T-helper 2 cell treated with Interferon-gamma antibody and Interleukin-4, amounts not matched to agents 5 μg/mL and 100 μg/mL, for 36 hours (primary cell): Measurements from ENCODE around the gene GDNF.

Experiments
- DNase-seq: peaks from one replicate; pipeline ENCODE4 v3.0.0; 2021; ENCODE audit warnings: low spot score
- H3K27ac Mint-ChIP-seq: one replicate; pipeline ENCODE4 v1.8.0; 2021; ENCODE audit warnings: mild to moderate bottlenecking, mixed read lengths
- H3K27me3 Mint-ChIP-seq: one replicate; pipeline ENCODE4 v1.8.0; 2021; ENCODE audit warnings: low read depth, mixed read lengths
- H3K36me3 Mint-ChIP-seq: one replicate; pipeline ENCODE4 v1.8.0; 2021; ENCODE audit warnings: low read depth, mixed read lengths
- H3K4me1 Mint-ChIP-seq: one replicate; pipeline ENCODE4 v1.8.0; 2021; ENCODE audit warnings: low read depth, mixed read lengths
- H3K4me3 Mint-ChIP-seq: one replicate; pipeline ENCODE4 v1.8.0; 2022; ENCODE audit warnings: mild to moderate bottlenecking, moderate library complexity, mixed read lengths
- H3K9me3 Mint-ChIP-seq: one replicate; pipeline ENCODE4 v1.8.0; 2021; ENCODE audit warnings: mixed read lengths

GDNF gene

DNA sequence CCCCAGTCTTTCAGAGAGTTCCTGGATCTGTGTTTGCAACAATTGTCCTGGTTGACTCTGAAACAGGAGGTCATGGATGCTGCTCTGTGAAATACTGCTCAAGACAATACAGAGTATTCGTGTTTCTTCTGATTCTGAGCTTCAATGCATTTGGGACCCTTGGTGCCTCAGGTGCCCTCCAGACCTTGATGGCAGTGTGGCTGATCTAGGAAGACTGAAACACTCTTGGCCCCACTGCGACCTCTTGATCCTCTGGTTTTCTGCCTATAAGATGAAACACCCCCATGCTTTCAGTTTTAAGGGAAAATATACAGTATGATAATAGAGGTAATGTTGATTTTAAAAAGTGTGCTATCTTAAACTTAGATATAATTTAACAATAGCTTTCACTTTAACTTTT lies 67.6 kb downstream of the GDNF start:
- Mint-ChIP-seq H3K27me3 (peaks cover 4% of the 10 kb centered on the region), H3K36me3 (no peaks in the 10 kb centered on the region), H3K4me3 (no peak overlapping the region), H3K4me1 (no peaks in the 10 kb centered on the region), H3K27ac (no peak overlapping the region), H3K9me3 (peaks cover 9% of the 10 kb centered on the region)
- DNase-seq: no peak

DNA sequence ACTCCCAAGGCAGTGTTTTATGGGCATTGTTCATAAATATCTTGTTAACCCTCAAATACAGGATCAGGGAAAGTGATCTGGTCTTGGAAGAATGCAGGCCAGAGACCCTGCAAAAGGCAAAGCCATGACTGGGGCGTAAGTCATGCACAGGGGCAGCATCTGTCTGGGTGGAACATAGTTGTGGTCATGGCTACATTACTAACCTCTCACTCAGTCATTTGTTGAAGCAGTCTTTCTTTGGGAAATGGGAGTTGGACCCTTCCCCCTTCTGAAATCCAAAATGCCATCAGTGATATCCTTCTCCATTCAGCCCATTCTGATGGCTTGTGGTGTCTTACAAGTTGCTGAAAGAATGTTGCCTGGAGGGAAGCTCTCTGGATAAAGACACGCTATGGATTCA lies 68.1 kb downstream of the GDNF start:
- no peak for DNase-seq
- Mint-ChIP-seq H3K36me3 (no peaks in the 10 kb centered on the region), H3K4me3 (no peak overlapping the region), H3K4me1 (no peaks in the 10 kb centered on the region), H3K27me3 (peaks cover 4% of the 10 kb centered on the region), H3K27ac (no peak overlapping the region), H3K9me3 (peaks cover 9% of the 10 kb centered on the region)

DNA sequence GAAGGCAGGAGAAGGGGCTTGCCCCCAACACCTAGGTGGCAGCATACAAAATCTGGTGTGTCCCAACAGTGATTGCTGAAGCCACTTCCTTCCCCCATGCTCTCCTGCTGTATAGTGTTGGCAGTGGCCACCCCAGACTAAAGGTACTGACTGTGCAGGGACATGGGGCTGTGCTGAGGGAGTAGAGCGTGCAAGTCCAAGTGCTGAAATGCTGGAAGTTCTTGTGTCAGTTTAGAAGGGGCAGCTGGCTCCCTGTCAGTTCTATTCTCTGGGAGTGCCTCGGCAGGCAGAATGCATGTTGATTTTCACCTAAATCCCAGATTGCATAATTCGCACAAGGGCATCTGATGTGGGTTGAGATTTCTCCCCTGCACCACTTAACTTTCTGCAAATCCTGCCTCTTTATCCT lies 68.6 kb downstream of the GDNF start:
- Mint-ChIP-seq H3K4me3 (no peak overlapping the region), H3K9me3 (peaks cover 9% of the 10 kb centered on the region), H3K27me3 (peaks cover 4% of the 10 kb centered on the region), H3K27ac (no peak overlapping the region), H3K4me1 (no peaks in the 10 kb centered on the region), H3K36me3 (no peaks in the 10 kb centered on the region)
- DNase-seq: no peak

DNA sequence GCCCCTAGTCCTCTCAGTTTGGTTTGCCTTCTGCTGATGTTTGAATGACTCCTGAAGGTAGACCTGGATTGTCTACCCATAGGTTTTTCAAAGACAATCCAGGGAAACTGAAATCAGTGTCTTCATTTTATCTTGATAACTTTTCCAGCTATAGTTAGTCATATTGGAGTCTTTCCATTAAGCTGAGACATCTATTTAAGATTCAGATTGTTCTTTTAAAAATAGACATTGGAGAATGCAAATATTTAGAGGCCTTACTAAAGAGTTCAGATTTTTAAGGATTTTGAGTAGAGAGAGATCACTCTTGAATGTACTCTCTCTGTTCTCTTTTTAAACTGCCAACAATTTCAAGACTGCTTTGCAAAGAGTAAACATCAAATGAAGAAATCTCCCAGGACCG lies 69.1 kb downstream of the GDNF start:
- DNase-seq: no peak
- Mint-ChIP-seq H3K9me3 (peaks cover 9% of the 10 kb centered on the region), H3K36me3 (no peaks in the 10 kb centered on the region), H3K27ac (no peak overlapping the region), H3K4me3 (no peak overlapping the region), H3K27me3 (peaks cover 4% of the 10 kb centered on the region), H3K4me1 (no peaks in the 10 kb centered on the region)

DNA sequence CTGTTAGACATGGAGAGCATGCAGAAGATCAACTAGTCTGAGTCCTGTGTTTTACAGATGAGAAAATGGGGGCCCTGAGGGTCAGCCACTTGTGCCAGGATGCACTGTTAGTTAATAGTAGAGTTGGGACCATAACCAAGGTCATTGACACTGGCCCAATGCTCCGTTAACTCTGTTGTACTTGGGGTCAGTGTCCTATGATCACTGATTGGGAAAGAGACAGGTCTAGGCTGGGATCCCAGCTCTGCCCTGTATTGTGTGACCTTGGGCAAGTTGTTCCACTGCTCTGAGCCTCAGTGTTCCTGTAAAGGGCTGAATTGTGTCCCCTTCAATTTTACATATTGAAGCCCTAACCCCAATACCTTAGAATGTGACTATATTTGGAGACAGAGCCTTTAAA lies 70.0 kb downstream of the GDNF start:
- no peak overlapping the region for H3K4me3 Mint-ChIP-seq
- H3K9me3 Mint-ChIP-seq: peaks cover 5% of the 10 kb centered on the region
- H3K4me1 Mint-ChIP-seq: no peaks in the 10 kb centered on the region
- H3K27ac Mint-ChIP-seq: no peak overlapping the region
- peaks cover 4% of the 10 kb centered on the region for H3K27me3 Mint-ChIP-seq
- no peaks in the 10 kb centered on the region for H3K36me3 Mint-ChIP-seq
- no peak for DNase-seq

DNA sequence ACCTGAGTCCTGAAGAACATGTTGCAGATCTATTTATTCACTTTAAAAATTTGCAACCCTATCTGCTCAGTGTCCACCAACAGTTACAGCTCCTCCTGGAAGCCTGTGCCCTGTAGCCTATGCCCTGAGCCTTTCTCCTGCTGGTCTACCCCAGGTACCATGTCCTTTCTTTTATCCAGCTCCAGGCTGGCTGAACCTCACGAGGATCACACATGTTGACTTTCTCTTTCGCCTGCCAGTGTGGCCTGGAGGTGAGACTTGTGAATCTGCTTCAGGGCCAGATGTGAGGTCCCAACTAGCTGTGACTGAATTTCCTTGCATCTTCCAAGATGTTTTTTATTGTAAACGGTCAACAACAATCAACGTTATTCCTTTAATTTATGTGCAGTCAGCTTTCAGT lies 70.7 kb downstream of the GDNF start:
- Mint-ChIP-seq H3K36me3 (no peaks in the 10 kb centered on the region), H3K9me3 (peaks cover 5% of the 10 kb centered on the region), H3K4me1 (no peaks in the 10 kb centered on the region), H3K27me3 (peaks cover 4% of the 10 kb centered on the region), H3K27ac (no peak overlapping the region), H3K4me3 (no peak overlapping the region)
- DNase-seq: no peak

DNA sequence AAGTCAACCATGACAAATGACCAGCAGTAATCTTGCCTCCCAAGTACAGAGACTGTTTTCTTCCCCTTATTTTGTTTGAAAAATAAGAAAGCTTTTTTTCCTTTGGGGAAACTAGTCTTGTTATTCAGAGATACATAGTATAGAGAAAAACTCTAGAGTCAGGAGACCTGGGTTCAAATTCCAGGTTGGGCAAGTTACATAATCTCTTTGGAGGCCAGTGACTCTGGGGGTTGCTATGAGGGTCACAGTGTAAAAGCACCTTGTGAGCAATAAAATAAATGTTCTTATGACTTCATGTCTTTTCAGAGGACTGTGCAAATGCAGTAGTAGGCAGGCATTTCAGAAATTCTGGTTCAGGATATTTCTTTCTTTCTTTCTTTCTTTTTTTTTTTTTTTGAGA lies 71.5 kb downstream of the GDNF start:
- no peak overlapping the region for H3K4me3 Mint-ChIP-seq
- H3K9me3 Mint-ChIP-seq: no peaks in the 10 kb centered on the region
- peaks cover 4% of the 10 kb centered on the region for H3K27me3 Mint-ChIP-seq
- no peak overlapping the region for H3K27ac Mint-ChIP-seq
- H3K36me3 Mint-ChIP-seq: no peaks in the 10 kb centered on the region
- DNase-seq: no peak
- H3K4me1 Mint-ChIP-seq: no peaks in the 10 kb centered on the region

DNA sequence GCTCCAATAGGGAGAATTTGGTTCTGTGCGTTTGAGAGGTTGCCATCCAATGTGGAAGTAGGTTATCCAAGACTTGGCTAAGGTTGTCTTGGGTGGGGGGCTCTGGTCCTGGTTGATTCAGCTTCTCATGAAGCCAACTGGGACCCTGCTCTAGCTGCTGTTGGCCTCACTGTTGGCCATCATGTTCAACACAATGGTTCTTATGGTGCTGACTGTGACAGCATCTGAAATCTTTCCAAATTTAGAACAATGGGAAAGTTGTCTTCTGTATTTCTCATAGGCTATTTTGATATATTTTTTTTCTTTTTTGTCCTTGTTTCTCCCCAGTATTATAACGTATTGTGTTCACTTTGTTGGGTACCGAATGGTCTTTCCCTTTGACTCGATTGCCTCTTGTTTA lies 71.9 kb downstream of the GDNF start:
- Mint-ChIP-seq H3K36me3 (no peaks in the 10 kb centered on the region), H3K9me3 (no peaks in the 10 kb centered on the region), H3K4me3 (no peak overlapping the region), H3K27me3 (peaks cover 4% of the 10 kb centered on the region), H3K4me1 (no peaks in the 10 kb centered on the region), H3K27ac (no peak overlapping the region)
- no peak for DNase-seq

DNA sequence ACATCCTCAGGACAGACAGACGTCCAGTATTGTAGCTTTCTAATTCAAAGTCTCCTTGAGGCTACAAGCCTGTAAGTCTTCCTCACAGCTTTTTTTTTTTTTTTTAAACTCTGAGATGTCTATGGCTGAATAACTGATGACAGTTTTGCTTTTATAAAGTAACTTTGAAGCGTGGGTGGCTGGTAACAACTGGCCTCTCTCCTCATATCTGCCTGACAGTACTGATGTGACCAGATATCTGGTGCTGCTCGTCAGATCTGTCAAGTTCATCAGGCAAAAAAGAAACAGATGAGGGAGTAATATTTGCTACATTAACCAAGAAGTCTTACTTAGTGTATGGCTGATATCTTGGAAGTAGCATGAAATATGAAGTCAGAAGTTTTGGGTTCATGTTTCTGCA lies 72.6 kb downstream of the GDNF start:
- DNase-seq: no peak
- Mint-ChIP-seq H3K4me1 (peaks cover 2% of the 10 kb centered on the region), H3K9me3 (no peaks in the 10 kb centered on the region), H3K27ac (no peak overlapping the region), H3K36me3 (no peaks in the 10 kb centered on the region), H3K27me3 (peaks cover 2% of the 10 kb centered on the region), H3K4me3 (no peak overlapping the region)
